Activated B cell treated with CpG ODN at 0.5 μM for 24 hours (primary cell): ENCODE measurements around the gene MICU1. TPM values are rescaled to one million over a fixed set of nuclear protein-coding genes. Genes with fewer than 3 reads are reported as not detected.
A peak's percentile ranks its signal among the peaks of the same experiment; 100 is the strongest.

Source experiments
- ATAC-seq: fragments of 200-7000 bp; cut with Tn5 transposase; one replicate; pipeline ENCODE4 v1.10.0; 2021; ENCODE audit warnings: low read depth, mild to moderate bottlenecking, moderate library complexity
- CTCF ChIA-PET: fragments of 350-600 bp; sonication (Branson Sonifier 250); formaldehyde crosslinking; loops from one replicate; lab custom pipeline; 2021; ENCODE audit warnings: antibody characterized with exemption; lab: Charles Lee
- POLR2A ChIA-PET: fragments of 350-600 bp; sonication (Branson Sonifier 250); formaldehyde crosslinking; loops from one replicate; lab custom pipeline; 2021; ENCODE audit warnings: antibody characterized with exemption; lab: Charles Lee
- DNase-seq: peaks from one replicate; pipeline ENCODE4 v3.0.0; 2022
- H3K27ac Mint-ChIP-seq: one replicate; pipeline ENCODE4 v1.8.0; 2020; ENCODE audit warnings: mixed read lengths
- H3K27me3 Mint-ChIP-seq: one replicate; pipeline ENCODE4 v1.8.0; 2021; ENCODE audit warnings: mixed read lengths
- H3K36me3 Mint-ChIP-seq: one replicate; pipeline ENCODE4 v1.8.0; 2021; ENCODE audit warnings: low read depth, mixed read lengths
- H3K4me1 Mint-ChIP-seq: one replicate; pipeline ENCODE4 v1.8.0; 2021; ENCODE audit warnings: mixed read lengths
- H3K4me3 Mint-ChIP-seq: one replicate; pipeline ENCODE4 v1.8.0; 2020; ENCODE audit warnings: mild to moderate bottlenecking, mixed read lengths
- H3K9me3 Mint-ChIP-seq: one replicate; pipeline ENCODE4 v1.8.0; 2020; ENCODE audit warnings: mixed read lengths
- CTCF ChIP-seq: fragments of 200-600 bp; IDR thresholded peaks from one replicate; pipeline ENCODE4 v1.8.0; 2022; ENCODE audit warnings: antibody characterized with exemption, mild to moderate bottlenecking
- intact Hi-C: fragments of 100-400 bp; cut with micrococcal nuclease; formaldehyde crosslinking; loops from one replicate; pipeline ENCODE4 v1.15.1; 2024
- total RNA-seq: library from RNA; stranded (reverse); gene quantifications from 2 replicates; pipeline ENCODE4 v1.2.3, GENCODE V29; 2022

The MICU1 gene
- total RNA-seq, 1 donor from 2014 or later, result 27.4 TPM

DNA sequence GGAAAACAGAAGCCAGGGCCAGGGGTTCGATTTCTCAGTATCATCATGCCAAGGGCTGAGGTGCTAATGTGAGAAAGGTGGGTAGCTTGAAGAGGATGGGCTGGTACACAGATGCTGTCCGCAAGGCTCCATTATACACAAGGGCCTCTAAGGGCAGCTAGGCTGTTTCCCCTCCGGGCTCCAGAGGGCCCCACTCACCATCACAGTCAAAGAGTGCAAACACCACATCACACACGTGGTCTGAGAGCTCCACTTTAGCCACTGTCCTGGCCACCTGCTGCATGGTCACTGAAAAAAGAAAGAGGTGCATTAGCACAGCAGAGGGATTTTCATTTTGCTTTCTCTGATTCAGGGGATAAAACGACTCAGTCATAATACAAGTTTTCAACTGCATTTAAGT lies 250.3 kb downstream of the MICU1 start:
- ChIA-PET CTCF (interaction anchor here (1.5 kb wide), 1 partner anchor 327 kb away, joined by 4 read pairs; no protein-coding TSS in a partner anchor), POLR2A (no interaction called here)
- no peak for TF ChIP-seq CTCF
- DNase-seq, result no peak
- Mint-ChIP-seq H3K4me1 (no peaks in the 10 kb centered on the region), H3K36me3 (peaks cover 23% of the 10 kb centered on the region), H3K9me3 (no peaks in the 10 kb centered on the region), H3K27ac (no peak overlapping the region), H3K27me3 (no peaks in the 10 kb centered on the region), H3K4me3 (no peak overlapping the region)
- intact Hi-C loops, result no loop called here
- no peak for ATAC-seq

GRCh38 chr10:72375173-72375572 lies 250.7 kb downstream of the MICU1 start:
- POLR2A ChIA-PET, result interaction anchor here (0.7 kb wide), 1 partner anchor 535 kb away, joined by 3 read pairs; no protein-coding TSS in a partner anchor
- intact Hi-C loops, result no loop called here
- no peaks in the 10 kb centered on the region for H3K4me1 Mint-ChIP-seq

DNA sequence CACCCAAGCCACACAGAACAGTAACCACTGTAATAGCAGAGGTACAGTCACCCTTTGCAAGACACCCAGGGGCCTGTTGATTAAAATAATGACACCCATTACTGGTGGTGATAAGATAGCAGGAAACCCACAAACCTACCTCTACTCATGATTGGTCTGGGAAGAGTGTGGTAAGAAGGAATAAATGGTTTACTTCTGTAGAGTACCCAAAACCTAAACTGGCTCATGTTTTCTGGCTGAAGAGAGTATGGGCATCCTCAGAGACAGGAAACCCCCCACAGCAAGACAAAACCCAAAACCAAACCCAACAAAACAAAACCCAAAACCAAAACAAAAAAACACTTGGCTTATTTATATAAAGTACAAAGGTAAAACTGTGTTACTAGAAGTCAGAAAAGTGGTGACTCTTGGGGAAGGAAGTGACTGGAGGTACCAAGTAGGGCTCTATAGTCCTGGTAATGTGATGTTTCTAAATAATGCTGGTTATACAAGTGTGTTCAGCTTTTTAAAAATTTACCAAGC lies 255.6 kb downstream of the MICU1 start:
- Mint-ChIP-seq H3K4me3 (no peak overlapping the region), H3K36me3 (peaks cover 40% of the 10 kb centered on the region), H3K4me1 (no peaks in the 10 kb centered on the region), H3K27ac (no peak overlapping the region), H3K9me3 (no peaks in the 10 kb centered on the region), H3K27me3 (no peaks in the 10 kb centered on the region)
- intact Hi-C loops, result no loop called here
- ChIA-PET POLR2A (no interaction called here), CTCF (no interaction called here)
- ATAC-seq, result no peak
- no peak for DNase-seq
- TF ChIP-seq CTCF, result no peak

More at GRCh38 chr10:72375173-72375572, 250.7 kb downstream of the MICU1 start:
- ATAC-seq (no peak), DNase-seq (no peak)
- no peak overlapping the region for H3K27ac Mint-ChIP-seq
- CTCF ChIA-PET, result interaction anchor here (0.9 to 1.5 kb wide), 2 partner anchors 327 to 784 kb away, joined by 3 to 4 read pairs; no protein-coding TSS in a partner anchor
- H3K27me3 Mint-ChIP-seq, result no peaks in the 10 kb centered on the region
- TF ChIP-seq CTCF, result no peak
- no peaks in the 10 kb centered on the region for H3K9me3 Mint-ChIP-seq
- peaks cover 24% of the 10 kb centered on the region for H3K36me3 Mint-ChIP-seq
- no peak overlapping the region for H3K4me3 Mint-ChIP-seq

GRCh38 chr10:72367301-72367960 lies 258.4 kb downstream of the MICU1 start:
- H3K27me3 Mint-ChIP-seq, result no peaks in the 10 kb centered on the region
- H3K36me3 Mint-ChIP-seq, result peaks cover 32% of the 10 kb centered on the region
- intact Hi-C loops, result no loop called here
- peaks cover 13% of the 10 kb centered on the region for H3K4me1 Mint-ChIP-seq
- DNase-seq (no peak), ATAC-seq (no peak)
- TF ChIP-seq CTCF, result no peak
- POLR2A ChIA-PET, result interaction anchor here (0.7 kb wide), 1 partner anchor 89 kb away, joined by 6 read pairs; no protein-coding TSS in a partner anchor
- H3K4me3 Mint-ChIP-seq, result no peak overlapping the region
- H3K27ac Mint-ChIP-seq, result no peak overlapping the region
- no peaks in the 10 kb centered on the region for H3K9me3 Mint-ChIP-seq
- CTCF ChIA-PET, result no interaction called here

DNA sequence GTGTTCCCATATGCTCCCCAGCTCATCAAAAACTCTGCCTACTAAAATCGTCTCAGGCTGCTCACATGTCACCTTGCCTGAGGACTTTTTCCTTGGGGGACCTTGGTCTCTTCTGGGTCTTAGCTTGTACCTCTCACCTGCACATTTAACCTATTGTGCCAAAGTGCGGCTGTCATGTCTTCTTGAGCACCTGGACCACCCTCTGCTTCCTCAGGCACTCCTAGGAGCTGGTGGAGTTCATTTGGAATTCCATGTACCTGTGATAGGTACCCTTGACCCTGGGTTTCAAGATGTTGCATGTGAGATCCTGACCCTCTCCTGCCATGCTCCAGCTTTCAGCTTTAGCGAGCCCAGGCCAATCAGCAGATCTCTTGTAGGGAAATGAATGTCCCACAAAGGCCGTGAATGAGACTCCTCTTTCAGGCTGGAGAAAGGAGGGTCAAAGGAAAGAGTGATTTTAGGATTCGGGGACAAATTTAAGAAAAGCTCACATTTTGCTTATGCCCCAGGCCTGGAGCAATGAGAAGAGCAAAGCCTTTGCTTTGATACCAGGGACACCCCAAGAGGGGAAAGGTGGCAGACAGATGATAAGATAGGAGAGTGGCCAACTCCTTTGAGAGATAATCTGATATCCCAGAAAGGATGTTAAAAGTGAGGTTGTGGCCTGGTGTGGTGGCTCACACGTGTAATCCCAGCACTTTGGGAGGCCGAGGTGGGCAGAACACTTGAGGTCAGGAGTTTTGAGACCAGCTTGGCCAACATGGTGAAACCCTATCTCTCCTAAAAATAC lies 260.6 kb downstream of the MICU1 start:
- Mint-ChIP-seq H3K4me1 (peaks cover 13% of the 10 kb centered on the region), H3K4me3 (no peak overlapping the region), H3K27me3 (no peaks in the 10 kb centered on the region), H3K36me3 (peaks cover 30% of the 10 kb centered on the region), H3K9me3 (no peaks in the 10 kb centered on the region), H3K27ac (peak overlapping the region; percentile 83)
- ChIA-PET POLR2A (interaction anchor here (1.2 kb wide), 1 partner anchor 327 kb away, joined by 4 read pairs; no protein-coding TSS in a partner anchor), CTCF (interaction anchor here (1.1 to 3.3 kb wide), 8 partner anchors 24 to 795 kb away, joined by 3 to 60 read pairs (median 5); partner anchors contain the start of gene P4HA1)
- DNase-seq (no peak), ATAC-seq (no peak)
- intact Hi-C loops, result loop anchor here (2.0 kb wide), 1 partner anchor 328 kb away; the partner anchor contains the start of gene MCU
- TF ChIP-seq CTCF, result no peak
